ENCODE measurements around the gene SYP.

DNA sequence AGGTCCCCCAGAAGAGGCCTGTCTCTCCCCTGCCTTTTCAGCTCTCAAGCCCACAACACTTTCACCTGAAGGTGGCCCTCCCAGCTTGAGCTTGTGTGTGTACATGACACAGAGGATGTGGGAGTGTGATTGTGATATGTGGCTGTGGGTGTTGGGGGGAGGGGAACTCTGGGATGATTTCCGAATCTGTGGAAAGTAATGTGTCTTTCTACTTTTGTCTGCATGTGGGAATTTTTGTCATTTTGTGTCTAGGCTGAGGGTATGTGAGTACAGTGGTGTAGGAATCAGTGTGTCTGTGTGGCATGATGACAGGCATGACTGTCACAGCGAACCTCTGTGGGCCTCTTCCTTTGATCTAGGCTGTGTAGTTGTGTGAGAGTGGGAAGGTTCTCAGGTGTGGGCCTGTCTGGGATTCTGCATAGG, 6.4 kb downstream of the SYP start:
- TF ChIP-seq CTCF (conservative IDR thresholded peaks at IDR 0.05; ENCODE audit: low read length) (no peak), EZH2phosphoT487 (IDR thresholded peaks at IDR 0.05; ENCODE audit: borderline replicate concordance, low read depth, low read length) (no peak)

Measured in OCI-LY7 (cell line).